GM18517 (cell line): ENCODE results near the gene ACTL6B.

ENCODE experiments used
- ATAC-seq: cut with Tn5 transposase; IDR thresholded peaks from one replicate; pipeline ENCODE4 v1.9.1; 2021; ENCODE audit warnings: mild to moderate bottlenecking, moderate library complexity; ENCODE audit not compliant: unreplicated experiment

Gene ACTL6B

GRCh38 chr7:100602889-100603725, 53.1 kb downstream of the ACTL6B start:
- no peak for ATAC-seq

- no peak for ATAC-seq
Observed at GRCh38 chr7:100600730-100601038, 55.6 kb downstream of the ACTL6B start.

- ATAC-seq: no peak
Observed at GRCh38 chr7:100599911-100600729, 56.1 kb downstream of the ACTL6B start.

GRCh38 chr7:100598425-100598824, 57.8 kb downstream of the ACTL6B start:
- no peak for ATAC-seq

GRCh38 chr7:100595188-100595587, 61.1 kb downstream of the ACTL6B start:
- ATAC-seq: no peak
